Uterus (tissue), 4 donors: ENCODE results near the gene ATXN7L2. TPM values are rescaled to one million over a fixed set of nuclear protein-coding genes. Genes with fewer than 3 reads are reported as not detected.

Source experiments
- DNase-seq, 2 donors: peaks; one replicate each; pipeline ENCODE4 v3.0.0-alpha.2; 2019 to 2020
- H3K27ac ChIP-seq, 2 donors: fragments of 200-600 bp; sonication (generic); 1 replicate in 1 of 2; 2 replicates in 1 of 2; pipeline ENCODE4 v1.5.1; 2016 to 2018
- H3K27me3 ChIP-seq, 2 donors: fragments of 200-600 bp; sonication (generic); one replicate each; pipeline ENCODE4 v1.5.1; 2018 to 2019; ENCODE audit warnings: control low read depth in 1 of 2
- H3K36me3 ChIP-seq, 2 donors: fragments of 200-600 bp; sonication (generic); one replicate each; pipeline ENCODE4 v1.5.1; 2019; ENCODE audit warnings: control low read depth in 1 of 2
- H3K4me1 ChIP-seq, 2 donors: fragments of 200-600 bp; sonication (generic); one replicate each; pipeline ENCODE4 v1.5.1; 2018 to 2019; ENCODE audit warnings: control low read depth in 1 of 2
- H3K4me3 ChIP-seq, 2 donors: fragments of 200-600 bp; sonication (generic); 1 replicate in 1 of 2; 2 replicates in 1 of 2; pipeline ENCODE4 v1.5.1; 2018 to 2019; ENCODE audit warnings: mild to moderate bottlenecking in 1 of 2
- H3K9me3 ChIP-seq, 2 donors: fragments of 200-600 bp; sonication (generic); one replicate each; pipeline ENCODE4 v1.5.1; 2019; ENCODE audit warnings: control low read depth in 1 of 2
- POLR2A ChIP-seq, 2 donors: fragments of 450-650 bp; IDR thresholded peaks; one replicate each; pipeline ENCODE4 v1.6.1; 2016; ENCODE audit warnings: antibody characterized with exemption in 2 of 2, mild to moderate bottlenecking in 1 of 2, moderate library complexity in 1 of 2
- intact Hi-C: fragments of 100-400 bp; cut with DNase I; formaldehyde crosslinking; loops from one replicate; pipeline ENCODE4 v1.15.1; 2023; ENCODE audit warnings: low total_unique reads
- total RNA-seq, 4 donors: library from RNA; depleted of rRNA in 3 of 4; stranded (reverse); fragments of >200 nt in 3 of 4; gene quantifications; one replicate each; pipeline versions ENCODE4 v1.1.0 to v1.2.4, GENCODE V29; 2014 to 2023
- TF ChIP-seq, protein P1 (sequence below), 4 experiments: fragments of 200-600 bp in 2 of 4; fragments of 450-650 bp in 2 of 4; sonication (generic) in 2 of 4; IDR thresholded peaks; one replicate each; pipeline ENCODE4 v1.5.1; 2016 to 2019; ENCODE audit warnings: antibody characterized with exemption in 4 of 4, mild to moderate bottlenecking in 2 of 4, moderate library complexity in 1 of 4
- donor health status: DM: yes; HTN: yes; CAD: no.

Gene ATXN7L2
- total RNA-seq, 4 donors from 2014 or later, result 4.1 to 6.7 (median 4.7) TPM

DNA sequence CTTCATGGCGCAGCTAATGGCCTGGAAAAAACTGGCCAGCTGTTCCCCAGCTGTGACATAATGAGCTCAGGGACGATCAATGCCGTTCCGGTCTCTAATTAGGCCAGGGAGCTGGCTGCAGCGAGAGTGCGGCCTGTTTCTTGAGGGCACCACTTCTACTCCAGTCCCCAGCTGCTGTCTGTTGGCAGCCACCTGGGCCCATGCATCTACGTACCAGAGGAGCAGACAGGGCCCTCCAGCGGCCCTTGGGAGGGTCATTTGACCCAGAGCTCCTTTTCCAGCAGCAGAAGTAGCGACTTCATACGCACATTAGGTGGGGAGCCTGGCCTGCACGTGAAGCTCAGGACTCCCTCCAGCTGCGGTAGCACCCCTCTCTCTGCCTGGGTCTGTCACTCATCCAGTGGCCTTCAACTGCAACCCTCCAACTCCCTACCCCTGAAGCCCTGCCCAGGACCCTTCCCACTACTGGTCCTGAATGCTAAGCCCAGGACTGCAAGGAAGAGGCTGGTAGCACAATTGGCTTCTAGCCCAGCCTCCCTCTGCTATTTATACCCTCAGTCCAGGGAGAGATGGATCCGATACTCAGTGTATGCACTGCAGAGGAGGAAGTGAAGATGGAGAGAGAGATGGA, 46.9 kb downstream of the ATXN7L2 start:
- Histone ChIP-seq H3K9me3 (no peaks in the 10 kb centered on the region), H3K4me3 (no peak overlapping the region), H3K27me3 (no peaks in the 10 kb centered on the region), H3K36me3 (no peaks in the 10 kb centered on the region), H3K4me1 (no peaks in the 10 kb centered on the region), H3K27ac (no peak overlapping the region)
- intact Hi-C loops, result no loop called here
- TF ChIP-seq POLR2A (IDR thresholded peaks at IDR 0.05), result no peak
- TF ChIP-seq, protein P1, sequence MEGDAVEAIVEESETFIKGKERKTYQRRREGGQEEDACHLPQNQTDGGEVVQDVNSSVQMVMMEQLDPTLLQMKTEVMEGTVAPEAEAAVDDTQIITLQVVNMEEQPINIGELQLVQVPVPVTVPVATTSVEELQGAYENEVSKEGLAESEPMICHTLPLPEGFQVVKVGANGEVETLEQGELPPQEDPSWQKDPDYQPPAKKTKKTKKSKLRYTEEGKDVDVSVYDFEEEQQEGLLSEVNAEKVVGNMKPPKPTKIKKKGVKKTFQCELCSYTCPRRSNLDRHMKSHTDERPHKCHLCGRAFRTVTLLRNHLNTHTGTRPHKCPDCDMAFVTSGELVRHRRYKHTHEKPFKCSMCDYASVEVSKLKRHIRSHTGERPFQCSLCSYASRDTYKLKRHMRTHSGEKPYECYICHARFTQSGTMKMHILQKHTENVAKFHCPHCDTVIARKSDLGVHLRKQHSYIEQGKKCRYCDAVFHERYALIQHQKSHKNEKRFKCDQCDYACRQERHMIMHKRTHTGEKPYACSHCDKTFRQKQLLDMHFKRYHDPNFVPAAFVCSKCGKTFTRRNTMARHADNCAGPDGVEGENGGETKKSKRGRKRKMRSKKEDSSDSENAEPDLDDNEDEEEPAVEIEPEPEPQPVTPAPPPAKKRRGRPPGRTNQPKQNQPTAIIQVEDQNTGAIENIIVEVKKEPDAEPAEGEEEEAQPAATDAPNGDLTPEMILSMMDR (IDR thresholded peaks at IDR 0.05), result no peak
- no peak for DNase-seq

DNA sequence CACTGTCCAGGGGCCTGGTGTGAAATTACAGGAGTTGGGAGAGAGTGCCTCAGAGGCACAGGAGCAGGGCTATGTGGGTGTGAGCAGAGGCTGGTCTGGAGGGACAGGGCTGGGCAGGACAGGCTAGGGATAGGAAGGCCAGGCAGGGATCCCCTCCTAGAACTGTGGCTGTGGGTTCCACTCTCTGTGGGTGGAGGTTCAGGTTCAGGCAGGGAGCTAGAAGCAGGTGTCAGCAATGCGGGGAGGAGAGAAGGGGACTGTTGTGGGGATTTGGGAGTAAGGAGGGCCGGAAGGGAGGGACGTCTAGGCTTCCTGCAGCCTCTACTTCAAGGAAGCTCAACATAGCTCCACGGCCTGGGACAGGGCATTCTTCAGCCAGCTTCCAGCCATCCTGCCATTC, 47.7 kb downstream of the ATXN7L2 start:
- H3K36me3 ChIP-seq, result no peaks in the 10 kb centered on the region
- no peaks in the 10 kb centered on the region for H3K27me3 ChIP-seq
- H3K27ac ChIP-seq, result no peak overlapping the region
- TF ChIP-seq POLR2A (IDR thresholded peaks at IDR 0.05), result no peak
- TF ChIP-seq, protein P1 (IDR thresholded peaks at IDR 0.05), result no peak
- no peaks in the 10 kb centered on the region for H3K9me3 ChIP-seq
- H3K4me3 ChIP-seq, result no peak overlapping the region
- DNase-seq, result no peak
- intact Hi-C loops, result no loop called here
- H3K4me1 ChIP-seq, result no peaks in the 10 kb centered on the region

DNA sequence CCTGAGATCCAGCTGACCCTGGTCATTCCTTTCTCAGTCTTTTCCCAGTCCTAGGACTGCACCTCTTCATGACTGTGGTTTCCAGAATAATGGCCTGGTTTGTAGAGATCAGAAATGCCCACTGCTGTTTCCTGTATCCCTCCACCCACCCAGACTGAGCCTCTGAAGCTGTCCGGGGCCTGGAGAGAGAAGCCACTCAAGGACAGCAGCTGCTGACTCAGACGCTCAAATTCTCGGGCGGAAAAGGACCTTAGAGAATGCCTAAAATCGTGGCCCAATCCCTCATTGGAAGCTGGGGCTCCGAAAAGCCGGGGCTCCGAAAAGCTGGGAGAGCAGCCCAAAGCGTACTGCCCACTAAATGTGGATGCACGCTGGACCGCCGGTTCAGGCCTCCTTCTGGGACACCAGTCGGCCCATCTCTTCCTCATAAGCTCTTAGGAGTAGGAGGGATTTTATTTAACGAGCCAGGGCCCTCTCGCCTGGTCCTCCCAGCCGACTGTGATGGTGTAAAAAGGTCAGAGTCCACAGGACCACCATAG, 48.2 kb downstream of the ATXN7L2 start:
- no peak for DNase-seq
- no peaks in the 10 kb centered on the region for H3K4me1 ChIP-seq
- TF ChIP-seq, protein P1 (IDR thresholded peaks at IDR 0.05), result no peak
- TF ChIP-seq POLR2A (IDR thresholded peaks at IDR 0.05), result no peak
- H3K36me3 ChIP-seq, result no peaks in the 10 kb centered on the region
- H3K9me3 ChIP-seq, result no peaks in the 10 kb centered on the region
- no peaks in the 10 kb centered on the region for H3K27me3 ChIP-seq
- no peak overlapping the region for H3K4me3 ChIP-seq
- H3K27ac ChIP-seq, result no peak overlapping the region
- intact Hi-C loops, result loop anchor here (2.0 kb wide), 1 partner anchor 41 kb away; no protein-coding TSS in a partner anchor

DNA sequence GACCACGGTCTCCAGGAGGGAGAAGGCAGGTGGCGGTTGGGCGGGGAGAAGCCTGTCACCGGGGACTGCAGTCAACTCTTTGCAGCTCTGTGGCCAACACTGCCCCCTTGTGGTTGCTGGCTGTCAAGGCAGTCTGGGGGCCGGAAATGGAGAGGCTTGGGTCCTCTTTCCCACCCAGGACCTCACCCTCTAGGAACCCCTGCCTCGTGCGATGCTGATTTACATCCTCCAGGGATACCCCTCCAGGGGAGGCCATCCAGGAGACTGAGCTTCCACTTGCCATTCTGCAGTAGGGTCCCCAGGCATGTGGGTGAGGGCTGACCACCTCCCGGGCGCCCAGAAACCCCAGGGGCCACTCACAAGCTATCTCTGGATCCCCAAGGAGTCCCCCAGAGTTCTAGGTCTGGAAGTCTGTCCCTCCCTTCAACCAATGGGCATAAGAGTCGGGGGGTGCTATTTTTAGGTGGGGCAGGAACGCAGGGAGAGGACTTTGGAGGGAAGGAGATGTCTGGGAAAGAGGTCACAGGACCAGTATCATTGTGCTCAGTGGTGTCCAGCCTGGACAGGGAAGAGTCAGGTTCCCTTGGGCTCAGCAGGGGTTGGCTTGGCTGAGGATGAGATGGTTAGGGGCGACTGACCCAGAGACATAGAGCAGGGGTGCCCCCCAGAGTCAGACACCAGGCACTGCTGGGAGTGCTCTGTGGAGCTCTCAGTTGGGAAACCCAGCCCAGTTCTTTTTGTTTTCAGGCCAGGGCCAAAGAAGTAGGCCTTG, 48.8 kb downstream of the ATXN7L2 start:
- Histone ChIP-seq H3K4me3 (no peak overlapping the region), H3K9me3 (no peaks in the 10 kb centered on the region), H3K27ac (no peak overlapping the region), H3K4me1 (no peaks in the 10 kb centered on the region), H3K36me3 (no peaks in the 10 kb centered on the region), H3K27me3 (no peaks in the 10 kb centered on the region)
- peak; percentile 80 to 85 for DNase-seq
- intact Hi-C loops, result loop anchor here (2.0 kb wide), 1 partner anchor 42 kb away; no protein-coding TSS in a partner anchor
- TF ChIP-seq, protein P1 (IDR thresholded peaks at IDR 0.05), result peak; percentile 96 to 99 (median 97)
- no peak for TF ChIP-seq POLR2A (IDR thresholded peaks at IDR 0.05)

DNA sequence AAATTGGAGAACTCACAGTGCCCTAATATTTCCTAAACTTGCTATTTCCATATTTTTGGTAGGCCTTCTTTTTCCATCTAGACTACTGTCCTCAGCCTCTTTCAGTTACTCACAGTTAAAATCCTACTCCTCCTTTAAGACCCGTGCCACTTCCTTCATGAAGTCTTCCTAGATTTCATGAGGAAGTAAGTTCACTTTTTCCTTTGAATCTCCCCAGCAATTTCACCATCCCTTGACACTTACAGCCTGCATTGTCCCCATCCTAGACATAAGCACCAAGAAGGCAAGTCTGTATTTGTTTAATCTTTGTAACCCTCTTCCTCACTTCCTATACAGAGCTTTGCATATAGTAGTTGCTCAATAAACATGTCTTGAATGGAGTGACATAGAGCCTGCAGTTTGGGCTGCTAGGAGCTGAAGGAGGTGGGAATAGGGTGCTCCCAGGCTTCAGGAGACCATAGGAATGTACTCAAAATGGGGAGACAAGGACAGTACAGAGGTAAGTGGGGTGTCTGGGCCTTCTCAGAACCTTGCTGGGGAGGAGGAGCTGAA, 50.7 kb downstream of the ATXN7L2 start:
- Histone ChIP-seq H3K4me1 (no peaks in the 10 kb centered on the region), H3K27ac (no peak overlapping the region)
- TF ChIP-seq, protein P1 (IDR thresholded peaks at IDR 0.05), result no peak
- TF ChIP-seq POLR2A (IDR thresholded peaks at IDR 0.05), result no peak

More for the DNA sequence above, 50.7 kb downstream of the ATXN7L2 start:
- no peaks in the 10 kb centered on the region for H3K27me3 ChIP-seq
- no peak for DNase-seq
- H3K9me3 ChIP-seq, result no peaks in the 10 kb centered on the region
- no peaks in the 10 kb centered on the region for H3K36me3 ChIP-seq
- no peak overlapping the region for H3K4me3 ChIP-seq
- intact Hi-C loops, result no loop called here
